Parathyroid adenoma (tissue), 2 donors: ENCODE results near the gene MAP3K20.

Experiments
- H2AFZ ChIP-seq: fragments of 300-600 bp; sonication (generic); one replicate; pipeline ENCODE4 v1.7.0; 2017; ENCODE audit warnings: antibody characterized with exemption, mild to moderate bottlenecking
- H3K27ac ChIP-seq: fragments of 300-600 bp; sonication (generic); one replicate; pipeline ENCODE4 v1.7.0; 2017
- H3K27me3 ChIP-seq: fragments of 300-600 bp; sonication (generic); one replicate; pipeline ENCODE4 v1.7.0; 2017; ENCODE audit warnings: low read length; ENCODE audit not compliant: control insufficient read depth, insufficient read depth
- H3K36me3 ChIP-seq: fragments of 300-600 bp; sonication (generic); one replicate; pipeline ENCODE4 v1.7.0; 2017; ENCODE audit warnings: low read length; ENCODE audit not compliant: control insufficient read depth, insufficient read depth
- H3K4me1 ChIP-seq: fragments of 300-600 bp; sonication (generic); one replicate; pipeline ENCODE4 v1.7.0; 2017; ENCODE audit warnings: control low read depth
- H3K4me2 ChIP-seq: fragments of 300-600 bp; sonication (generic); one replicate; pipeline ENCODE4 v1.7.0; 2017; ENCODE audit warnings: low read length
- H3K4me3 ChIP-seq: fragments of 300-600 bp; sonication (generic); one replicate; pipeline ENCODE4 v1.7.0; 2017; ENCODE audit warnings: low read depth, low read length
- H3K79me2 ChIP-seq: fragments of 300-600 bp; sonication (generic); one replicate; pipeline ENCODE4 v1.7.0; 2017; ENCODE audit warnings: control low read depth
- H3K9ac ChIP-seq: fragments of 300-600 bp; sonication (generic); one replicate; pipeline ENCODE4 v1.7.0; 2017; ENCODE audit warnings: mild to moderate bottlenecking
- H3K9me3 ChIP-seq: fragments of 300-600 bp; sonication (generic); one replicate; pipeline ENCODE4 v1.7.0; 2017; ENCODE audit warnings: low read length; ENCODE audit not compliant: control insufficient read depth
- TF ChIP-seq, protein P1 (sequence below): fragments of 300-600 bp; sonication (generic); IDR thresholded peaks from one replicate; pipeline ENCODE4 v1.7.0; 2017; ENCODE audit warnings: antibody characterized with exemption, mild to moderate bottlenecking
- donor health status: primary hyperparathyroidism.

Gene MAP3K20

DNA sequence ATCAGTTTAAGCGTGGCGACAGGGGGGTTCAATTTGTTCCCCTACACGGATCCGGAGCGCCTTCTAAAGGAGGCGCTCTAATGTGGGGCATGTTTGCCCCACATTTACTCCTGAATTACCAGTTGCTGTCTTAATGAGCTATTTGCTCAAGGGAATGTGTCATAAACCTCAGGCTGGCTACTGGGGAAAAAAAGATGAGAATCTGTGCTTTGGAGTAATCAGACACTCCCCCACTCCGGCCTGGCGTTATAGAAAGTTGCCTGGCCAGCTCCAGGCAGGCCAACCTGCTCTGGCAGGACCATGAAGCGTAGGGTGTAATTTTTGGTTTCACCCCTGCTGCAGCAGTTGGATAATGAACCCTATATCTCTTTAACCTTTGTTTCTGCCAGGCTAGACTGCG, 31.0 kb upstream of the MAP3K20 start:
- Histone ChIP-seq H3K9me3 (no peaks in the 10 kb centered on the region), H2AFZ (no peak overlapping the region), H3K27ac (no peak overlapping the region), H3K79me2 (no peaks in the 10 kb centered on the region), H3K4me2 (no peak overlapping the region), H3K36me3 (no peaks in the 10 kb centered on the region), H3K27me3 (no peaks in the 10 kb centered on the region), H3K4me3 (no peak overlapping the region), H3K4me1 (no peaks in the 10 kb centered on the region), H3K9ac (no peak overlapping the region)
- TF ChIP-seq, protein P1, sequence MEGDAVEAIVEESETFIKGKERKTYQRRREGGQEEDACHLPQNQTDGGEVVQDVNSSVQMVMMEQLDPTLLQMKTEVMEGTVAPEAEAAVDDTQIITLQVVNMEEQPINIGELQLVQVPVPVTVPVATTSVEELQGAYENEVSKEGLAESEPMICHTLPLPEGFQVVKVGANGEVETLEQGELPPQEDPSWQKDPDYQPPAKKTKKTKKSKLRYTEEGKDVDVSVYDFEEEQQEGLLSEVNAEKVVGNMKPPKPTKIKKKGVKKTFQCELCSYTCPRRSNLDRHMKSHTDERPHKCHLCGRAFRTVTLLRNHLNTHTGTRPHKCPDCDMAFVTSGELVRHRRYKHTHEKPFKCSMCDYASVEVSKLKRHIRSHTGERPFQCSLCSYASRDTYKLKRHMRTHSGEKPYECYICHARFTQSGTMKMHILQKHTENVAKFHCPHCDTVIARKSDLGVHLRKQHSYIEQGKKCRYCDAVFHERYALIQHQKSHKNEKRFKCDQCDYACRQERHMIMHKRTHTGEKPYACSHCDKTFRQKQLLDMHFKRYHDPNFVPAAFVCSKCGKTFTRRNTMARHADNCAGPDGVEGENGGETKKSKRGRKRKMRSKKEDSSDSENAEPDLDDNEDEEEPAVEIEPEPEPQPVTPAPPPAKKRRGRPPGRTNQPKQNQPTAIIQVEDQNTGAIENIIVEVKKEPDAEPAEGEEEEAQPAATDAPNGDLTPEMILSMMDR, result no peak

DNA sequence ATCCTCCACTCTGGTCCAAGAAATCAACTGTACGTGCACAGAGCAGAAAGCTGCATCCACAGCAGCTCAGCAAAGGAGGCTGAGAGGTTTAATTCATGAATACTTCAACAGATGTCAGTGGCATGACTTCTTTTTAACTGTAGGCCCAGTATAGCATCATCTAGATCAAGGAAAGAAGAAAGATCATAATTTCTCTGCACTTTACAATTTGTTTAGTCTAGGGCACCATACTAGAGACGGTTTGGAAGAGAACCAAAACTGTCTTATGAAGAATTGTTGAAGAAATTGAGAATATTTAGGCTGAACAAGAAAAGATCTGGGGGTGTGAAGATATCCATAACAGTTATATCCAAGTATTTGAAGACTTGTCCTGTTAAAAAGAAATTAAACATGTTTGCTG, 30.5 kb upstream of the MAP3K20 start:
- H3K4me1 ChIP-seq, result no peaks in the 10 kb centered on the region
- TF ChIP-seq, protein P1, result no peak
- no peaks in the 10 kb centered on the region for H3K36me3 ChIP-seq
- no peak overlapping the region for H3K4me3 ChIP-seq
- H3K27ac ChIP-seq, result no peak overlapping the region
- no peak overlapping the region for H2AFZ ChIP-seq
- no peak overlapping the region for H3K4me2 ChIP-seq
- H3K27me3 ChIP-seq, result no peaks in the 10 kb centered on the region
- no peak overlapping the region for H3K9ac ChIP-seq
- no peaks in the 10 kb centered on the region for H3K79me2 ChIP-seq
- no peaks in the 10 kb centered on the region for H3K9me3 ChIP-seq

DNA sequence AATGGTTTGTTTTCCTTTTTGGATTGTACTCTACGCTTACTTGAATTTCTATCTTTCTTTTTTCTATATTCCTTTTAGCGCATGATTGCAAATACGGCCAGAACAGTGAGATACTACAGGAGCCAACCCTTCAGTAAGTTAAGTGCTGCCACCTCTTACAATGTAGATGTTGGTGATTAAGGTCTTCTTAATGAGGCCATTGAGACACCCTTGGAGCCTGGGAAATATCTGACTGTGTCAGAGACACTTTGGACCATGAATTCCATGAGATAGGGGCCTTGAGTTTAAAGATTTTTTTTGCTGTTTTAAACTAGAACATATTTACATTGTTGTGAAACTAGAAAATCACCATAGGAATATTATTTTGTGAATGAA, 27.1 kb upstream of the MAP3K20 start:
- Histone ChIP-seq H2AFZ (no peak overlapping the region), H3K9me3 (no peaks in the 10 kb centered on the region), H3K27me3 (no peaks in the 10 kb centered on the region), H3K79me2 (no peaks in the 10 kb centered on the region), H3K4me2 (no peak overlapping the region), H3K27ac (no peak overlapping the region), H3K9ac (no peak overlapping the region), H3K4me1 (no peaks in the 10 kb centered on the region), H3K4me3 (no peak overlapping the region), H3K36me3 (no peaks in the 10 kb centered on the region)
- TF ChIP-seq, protein P1, result no peak

DNA sequence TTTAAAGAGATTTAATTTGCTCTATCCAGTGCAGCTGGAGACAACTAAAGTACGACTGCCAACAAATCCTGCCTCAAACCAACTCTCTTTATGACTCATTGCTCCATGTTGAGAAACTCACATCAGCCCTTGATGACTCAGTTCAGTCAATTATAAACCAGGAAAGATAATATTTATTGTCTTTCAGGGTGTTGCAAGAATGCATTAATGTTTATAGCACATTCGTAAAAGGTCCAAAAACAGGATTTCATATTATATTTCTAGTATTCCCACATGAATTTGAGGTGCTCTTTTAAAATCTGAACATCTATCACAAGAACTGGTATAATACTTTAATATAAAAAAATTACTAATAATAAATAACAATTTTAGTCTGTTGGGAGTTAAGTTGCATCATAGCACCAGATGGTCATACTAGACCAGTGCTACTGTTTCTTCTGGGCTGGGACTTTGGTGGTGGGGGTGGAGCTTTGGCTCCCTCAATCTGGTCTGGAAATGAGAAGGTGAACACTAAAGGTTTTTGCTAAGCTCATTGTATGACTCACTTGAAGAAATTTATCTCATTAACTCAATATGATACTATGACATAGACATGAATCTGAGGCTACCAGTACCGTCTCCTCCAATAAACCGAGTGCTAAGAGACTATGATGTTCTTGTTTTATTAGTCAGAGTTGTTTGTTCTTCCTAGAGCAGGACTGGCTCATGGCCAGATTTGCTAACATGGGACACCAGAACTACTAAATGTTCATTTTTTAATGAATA, 26.6 kb upstream of the MAP3K20 start:
- no peak overlapping the region for H2AFZ ChIP-seq
- no peak overlapping the region for H3K4me3 ChIP-seq
- H3K36me3 ChIP-seq, result no peaks in the 10 kb centered on the region
- no peaks in the 10 kb centered on the region for H3K79me2 ChIP-seq
- H3K4me1 ChIP-seq, result no peaks in the 10 kb centered on the region
- no peak overlapping the region for H3K4me2 ChIP-seq
- TF ChIP-seq, protein P1, result no peak
- H3K27ac ChIP-seq, result no peak overlapping the region
- no peak overlapping the region for H3K9ac ChIP-seq
- no peaks in the 10 kb centered on the region for H3K9me3 ChIP-seq
- no peaks in the 10 kb centered on the region for H3K27me3 ChIP-seq

DNA sequence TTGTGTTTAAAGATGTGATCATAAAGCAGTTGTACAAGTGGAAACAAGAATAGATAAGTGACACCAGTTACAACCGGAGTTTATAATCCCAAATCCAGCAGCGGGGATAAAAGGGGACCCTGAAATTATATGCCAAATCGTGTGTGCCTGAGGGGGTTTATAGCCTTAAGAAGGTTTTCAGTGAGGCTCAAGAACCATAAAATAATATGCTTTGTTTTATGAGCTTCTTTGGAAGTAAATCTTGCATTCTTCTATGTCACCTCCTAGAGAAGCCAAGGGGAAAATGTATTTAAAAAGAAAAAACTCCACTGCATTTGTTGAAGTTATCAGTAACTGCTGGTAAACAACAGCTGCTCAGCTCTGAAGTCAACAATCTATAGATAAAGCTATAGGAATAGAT, 25.8 kb upstream of the MAP3K20 start:
- Histone ChIP-seq H3K4me3 (no peak overlapping the region), H3K79me2 (no peaks in the 10 kb centered on the region), H2AFZ (no peak overlapping the region), H3K4me1 (no peaks in the 10 kb centered on the region), H3K27ac (no peak overlapping the region), H3K9ac (no peak overlapping the region), H3K27me3 (no peaks in the 10 kb centered on the region), H3K36me3 (no peaks in the 10 kb centered on the region), H3K4me2 (no peak overlapping the region), H3K9me3 (no peaks in the 10 kb centered on the region)
- TF ChIP-seq, protein P1, result no peak
